Mammary epithelial cell (primary cell): ENCODE results near the gene EMX1.

Experiments used
- EZH2 ChIP-seq: IDR thresholded peaks from 2 replicates; pipeline ENCODE4 v1.6.1; 2012; ENCODE audit warnings: low read length, inconsistent platforms, borderline replicate concordance
- TF ChIP-seq, protein P1 (sequence below), 2 donors: IDR thresholded peaks in 1 of 2; conservative IDR thresholded peaks in 1 of 2; 2 replicates each; pipeline ENCODE4 v1.5.1; 2011 to 2012; ENCODE audit warnings: inconsistent platforms in 2 of 2, low read length in 2 of 2, mild to moderate bottlenecking in 2 of 2, control low read depth in 1 of 2, low read depth in 1 of 2; ENCODE audit not compliant: insufficient read depth in 1 of 2; ENCODE audit errors: extremely low read depth in 1 of 2

DNA sequence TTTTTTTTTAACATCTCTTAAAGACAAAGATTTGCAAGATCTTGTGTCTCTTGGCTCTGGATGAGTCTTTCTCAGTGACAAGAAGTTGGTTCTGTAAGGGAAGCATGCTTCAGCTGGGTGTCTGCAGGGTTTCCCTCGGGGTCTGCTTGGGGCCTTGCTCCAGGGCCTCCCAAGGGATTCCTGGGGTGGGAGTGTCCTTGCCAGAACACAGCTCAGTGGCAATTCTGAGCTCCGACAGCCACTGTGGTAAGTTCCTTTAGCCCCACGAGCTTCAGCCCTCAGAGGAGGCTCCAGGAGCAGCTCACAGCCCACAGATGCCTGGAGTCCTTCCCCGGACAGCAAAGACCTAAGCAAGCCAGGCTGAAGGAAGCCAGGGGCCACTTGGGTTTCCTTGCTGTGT, 52.4 kb downstream of the EMX1 start:
- TF ChIP-seq, protein P1, sequence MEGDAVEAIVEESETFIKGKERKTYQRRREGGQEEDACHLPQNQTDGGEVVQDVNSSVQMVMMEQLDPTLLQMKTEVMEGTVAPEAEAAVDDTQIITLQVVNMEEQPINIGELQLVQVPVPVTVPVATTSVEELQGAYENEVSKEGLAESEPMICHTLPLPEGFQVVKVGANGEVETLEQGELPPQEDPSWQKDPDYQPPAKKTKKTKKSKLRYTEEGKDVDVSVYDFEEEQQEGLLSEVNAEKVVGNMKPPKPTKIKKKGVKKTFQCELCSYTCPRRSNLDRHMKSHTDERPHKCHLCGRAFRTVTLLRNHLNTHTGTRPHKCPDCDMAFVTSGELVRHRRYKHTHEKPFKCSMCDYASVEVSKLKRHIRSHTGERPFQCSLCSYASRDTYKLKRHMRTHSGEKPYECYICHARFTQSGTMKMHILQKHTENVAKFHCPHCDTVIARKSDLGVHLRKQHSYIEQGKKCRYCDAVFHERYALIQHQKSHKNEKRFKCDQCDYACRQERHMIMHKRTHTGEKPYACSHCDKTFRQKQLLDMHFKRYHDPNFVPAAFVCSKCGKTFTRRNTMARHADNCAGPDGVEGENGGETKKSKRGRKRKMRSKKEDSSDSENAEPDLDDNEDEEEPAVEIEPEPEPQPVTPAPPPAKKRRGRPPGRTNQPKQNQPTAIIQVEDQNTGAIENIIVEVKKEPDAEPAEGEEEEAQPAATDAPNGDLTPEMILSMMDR (conservative IDR thresholded peaks at IDR 0.05 in 1 of 2, IDR thresholded peaks at IDR 0.05 in 1 of 2; ENCODE audit: extremely low read depth in 1 of 2, insufficient read depth in 1 of 2, low read depth in 1 of 2, low read length in 2 of 2) = no peak
- no peak for TF ChIP-seq EZH2
